ENCODE data around the gene NKX2-3.

- TF ChIP-seq CTCF (IDR thresholded peaks at IDR 0.05) (no peak), POLR2A (IDR thresholded peaks at IDR 0.05) (no peak)
Measured at GRCh38 chr10:99497343-99498025, 35.3 kb upstream of the NKX2-3 start.

Data from Peyer's patch (tissue), 4 donors.